Right lung (tissue), 10 donors: ENCODE results near the gene DEFB127. TPM values are rescaled to one million over a fixed set of nuclear protein-coding genes. Genes with fewer than 3 reads are reported as not detected.
"Not testable (repeated sequence)": the region's sequence is repeated elsewhere in the genome, so short reads cannot be mapped to it uniquely, and the experiment has no call there.

ENCODE experiments used
- DNase-seq, 2 donors: peaks; one replicate each; pipeline ENCODE4 v3.0.0-alpha.2; 2013
- long read RNA-seq, 8 donors: transcript quantifications; one replicate each; lab custom pipeline, GENCODE V29; 2026
- polyA plus RNA-seq, 5 donors: library from polyadenylated mRNA; unstranded; fragments of 120-200 nt; gene quantifications; one replicate each; pipeline versions ENCODE4 v1.2.1 to v1.2.3, GENCODE V29; 2013; ENCODE audit warnings: inconsistent platforms in 1 of 5, low replicate concordance in 1 of 5; ENCODE audit not compliant: insufficient read length in 5 of 5, insufficient read depth in 1 of 5

Gene DEFB127, protein sequence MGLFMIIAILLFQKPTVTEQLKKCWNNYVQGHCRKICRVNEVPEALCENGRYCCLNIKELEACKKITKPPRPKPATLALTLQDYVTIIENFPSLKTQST
- polyA plus RNA-seq = not detected
- long read RNA-seq, donor 1 = 0 reads
- long read RNA-seq, donor 2 = 0 reads
- long read RNA-seq, donor 3 = 0 reads
- long read RNA-seq, donor 4 = 0 reads
- long read RNA-seq, donor 5 = 0 reads
- long read RNA-seq, donor 6 = 0 reads
- long read RNA-seq, donor 7 = 0 reads
- long read RNA-seq, donor 8 = 0 reads

DNA sequence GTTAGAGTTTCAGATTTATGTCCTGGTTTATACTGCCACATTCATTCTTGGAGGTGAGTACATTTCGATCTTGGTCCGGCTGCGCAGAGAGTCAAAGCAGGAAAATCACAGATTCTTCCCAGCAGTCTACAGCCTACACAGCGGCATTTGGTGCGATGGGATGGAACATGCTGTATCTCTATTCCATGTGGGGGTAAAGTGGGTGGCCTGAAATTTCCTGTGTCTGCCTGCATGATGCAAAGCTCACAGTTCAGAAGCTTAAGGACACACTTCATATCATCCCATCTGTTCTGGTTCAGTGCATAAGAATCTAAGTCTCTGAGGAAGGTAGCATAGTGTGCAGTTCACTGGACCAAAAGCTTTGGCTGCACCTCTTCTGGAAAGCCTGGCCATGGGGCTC is at the start of gene DEFB127:
DEFB127 (plus strand) TSS at position 301 of the 400 bp plus-strand sequence; CDS start at position 392, 91 bp downstream.
- DNase-seq = no peak

DNA sequence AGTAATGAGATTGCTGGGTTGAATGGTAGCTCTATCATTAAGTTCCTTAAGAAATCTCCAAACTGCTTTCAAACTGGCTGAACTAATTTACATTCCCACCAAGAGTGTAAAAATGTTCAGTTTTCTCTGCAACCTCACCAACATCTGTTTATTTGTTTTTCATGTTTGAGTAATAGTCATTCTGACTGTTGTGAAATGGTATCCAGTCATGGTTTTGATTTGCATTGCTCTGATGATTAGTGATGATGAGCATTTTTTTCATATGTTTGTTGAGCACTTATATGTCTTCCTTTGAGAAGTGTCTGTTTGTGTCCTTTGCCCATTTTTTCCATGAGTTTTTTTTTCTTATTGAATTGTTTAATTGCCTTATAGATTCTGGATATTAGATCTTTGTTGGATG is 44.9 kb upstream of the DEFB127 start:
- DNase-seq = no peak

DNA sequence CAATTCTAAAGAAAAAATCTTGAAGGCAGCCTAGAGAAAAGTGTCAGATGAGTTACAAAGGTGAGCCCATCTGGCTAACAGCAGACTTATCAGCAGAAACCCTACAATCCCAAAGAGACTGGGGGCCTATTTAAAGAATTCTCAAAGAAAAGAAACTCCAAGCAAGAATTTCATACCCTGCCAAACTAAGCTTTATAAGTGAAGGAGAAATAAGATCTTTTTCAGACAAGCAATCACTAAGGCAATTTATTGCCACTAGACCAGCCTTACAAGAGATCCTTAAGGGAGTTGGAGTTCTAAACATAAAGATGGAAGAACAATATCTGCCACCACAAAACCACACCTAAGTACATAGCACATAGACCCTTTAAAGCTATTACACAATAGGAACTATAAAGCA is 39.7 kb upstream of the DEFB127 start:
- DNase-seq = no peak

DNA sequence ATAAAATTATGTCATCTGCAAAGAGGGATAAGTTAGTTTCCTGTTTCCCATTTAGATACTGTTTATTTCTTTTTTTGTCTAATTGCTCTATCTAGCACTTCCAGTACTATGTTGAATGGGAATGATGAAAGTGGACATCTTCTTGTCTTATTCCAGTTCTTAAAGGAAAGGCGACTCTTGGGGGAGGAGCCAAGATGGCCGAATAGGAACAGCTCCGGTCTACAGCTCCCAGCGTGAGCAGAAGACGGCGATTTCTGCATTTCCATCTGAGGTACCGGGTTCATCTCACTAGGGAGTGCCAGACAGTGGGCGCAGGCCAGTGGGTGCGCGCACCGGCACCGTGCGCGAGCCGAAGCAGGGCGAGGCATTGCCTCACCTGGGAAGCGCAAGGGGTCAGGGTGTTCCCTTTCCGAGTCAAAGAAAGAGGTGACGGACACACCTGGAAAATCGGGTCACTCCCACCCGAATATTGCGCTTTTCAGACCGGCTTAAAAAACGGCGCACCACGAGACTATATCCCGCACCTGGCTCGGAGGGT is 27.4 kb upstream of the DEFB127 start:
- not testable (repeated sequence) for DNase-seq

DNA sequence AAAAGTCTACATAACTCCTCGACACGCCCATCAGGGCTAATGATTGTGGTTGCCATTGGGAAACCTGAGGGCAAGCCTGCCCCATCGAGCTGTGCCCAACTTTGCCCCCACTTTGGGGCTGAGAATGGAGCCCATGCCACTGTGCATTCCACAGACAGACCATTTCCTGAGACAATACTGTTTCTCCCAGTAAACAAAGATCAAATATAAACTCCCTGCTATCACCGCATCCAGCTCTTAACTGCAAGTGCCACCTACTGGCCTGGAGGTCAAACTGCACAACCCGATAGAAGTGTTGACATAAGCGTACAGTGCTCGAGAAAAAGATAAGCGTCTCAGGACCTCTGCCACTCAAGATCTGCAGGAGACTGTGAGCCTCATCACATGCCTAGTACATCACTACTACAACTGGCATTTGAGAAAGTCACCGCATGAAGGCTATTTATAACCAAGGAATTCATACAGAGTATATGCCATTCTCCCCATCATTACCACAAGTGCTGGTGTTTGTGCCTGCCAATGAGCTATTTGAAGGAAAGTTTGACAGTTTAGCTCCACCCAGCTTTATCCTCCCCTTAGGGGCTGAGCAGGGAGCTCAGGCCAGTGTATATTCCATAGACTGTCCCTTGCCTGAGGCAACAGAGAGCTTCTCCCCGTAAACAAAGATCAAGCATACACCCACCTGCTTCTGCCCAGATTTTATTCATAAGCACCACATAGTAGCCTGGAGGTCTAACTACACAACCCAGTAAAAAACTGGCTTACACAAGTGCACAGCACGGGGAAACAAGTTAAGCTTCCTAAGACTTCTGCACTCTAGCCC is 19.4 kb upstream of the DEFB127 start:
- DNase-seq = no peak

DNA sequence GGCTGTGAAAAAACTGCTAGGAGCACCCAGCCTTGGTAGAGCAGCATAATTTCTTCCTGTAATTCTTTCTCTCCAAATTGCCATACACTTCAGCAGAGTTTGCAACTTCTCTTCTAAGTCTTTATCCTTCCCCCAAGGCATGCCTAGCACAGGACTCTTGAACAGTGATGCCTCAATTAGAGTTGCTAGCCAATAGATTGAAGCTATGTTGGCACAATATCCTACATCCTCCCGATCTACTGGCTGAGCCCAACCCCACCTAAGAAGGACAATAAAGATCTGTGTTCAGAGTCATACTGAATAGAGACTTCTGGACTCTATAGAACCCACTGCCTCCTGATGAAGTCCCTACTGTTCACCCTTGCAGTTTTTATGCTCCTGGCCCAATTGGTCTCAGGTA is 15.0 kb upstream of the DEFB127 start, which contains the start of gene DEFB126:
DEFB126 (plus strand) TSS at position 301 of the 400 bp plus-strand sequence; CDS start at position 340, 39 bp downstream.
- no peak for DNase-seq

DNA sequence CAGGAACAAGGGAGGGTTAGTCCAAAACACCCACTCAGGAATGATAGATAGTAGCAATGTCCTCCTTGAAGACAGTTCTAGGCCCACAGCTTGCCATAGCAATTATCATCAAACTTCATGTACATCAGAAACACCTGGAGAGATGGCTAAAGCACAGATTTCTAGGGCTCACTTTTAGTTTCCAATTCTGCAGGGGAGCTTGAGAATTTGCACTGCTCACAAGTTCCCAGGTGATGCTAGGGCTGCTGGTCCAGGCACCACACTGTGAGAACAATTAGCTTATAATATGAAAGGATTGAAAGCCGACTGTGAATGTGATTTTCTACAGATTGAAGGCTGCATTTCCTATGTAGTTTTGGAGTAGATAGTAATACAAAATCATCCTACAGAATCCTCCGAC is 11.4 kb upstream of the DEFB127 start:
- no peak for DNase-seq

DNA sequence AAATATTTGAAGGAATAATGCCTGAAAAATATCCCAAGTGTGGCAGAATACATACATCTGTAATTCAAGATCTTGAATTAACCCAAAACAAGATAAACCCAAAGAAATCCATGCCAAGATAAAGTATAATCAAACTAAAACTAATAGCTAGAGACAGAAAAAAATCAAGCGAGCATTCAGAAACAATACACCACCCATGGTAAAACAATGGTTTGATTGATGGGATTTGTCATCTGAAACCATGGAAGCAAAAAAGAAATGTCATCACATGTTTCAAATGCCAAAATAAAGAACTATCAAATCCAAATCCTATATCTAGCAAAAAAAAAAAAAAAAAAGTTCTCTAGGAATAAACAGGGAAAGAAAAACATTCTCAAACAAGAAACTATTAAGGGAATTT is 5.1 kb upstream of the DEFB127 start:
- DNase-seq = no peak

DNA sequence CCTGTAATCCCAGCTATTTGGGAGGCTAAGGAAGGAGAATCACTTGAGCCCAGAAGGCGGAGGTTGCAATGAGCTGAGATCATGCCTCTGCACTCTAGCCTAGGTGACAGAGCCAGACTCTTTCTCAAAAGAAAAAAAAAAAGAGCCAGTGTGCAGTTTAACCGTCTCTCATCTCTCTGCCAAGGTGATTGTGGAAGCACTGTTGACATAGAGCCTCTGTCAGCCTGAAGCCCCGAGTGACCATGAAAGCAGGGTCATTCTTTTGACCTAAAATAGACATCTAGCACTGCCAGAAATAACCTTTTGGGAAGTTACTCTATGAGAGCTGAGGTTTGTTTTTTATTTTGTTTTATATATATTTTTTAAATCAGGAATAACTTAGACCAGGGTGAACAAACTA is 7.4 kb downstream of the DEFB127 start:
- DNase-seq = no peak

DNA sequence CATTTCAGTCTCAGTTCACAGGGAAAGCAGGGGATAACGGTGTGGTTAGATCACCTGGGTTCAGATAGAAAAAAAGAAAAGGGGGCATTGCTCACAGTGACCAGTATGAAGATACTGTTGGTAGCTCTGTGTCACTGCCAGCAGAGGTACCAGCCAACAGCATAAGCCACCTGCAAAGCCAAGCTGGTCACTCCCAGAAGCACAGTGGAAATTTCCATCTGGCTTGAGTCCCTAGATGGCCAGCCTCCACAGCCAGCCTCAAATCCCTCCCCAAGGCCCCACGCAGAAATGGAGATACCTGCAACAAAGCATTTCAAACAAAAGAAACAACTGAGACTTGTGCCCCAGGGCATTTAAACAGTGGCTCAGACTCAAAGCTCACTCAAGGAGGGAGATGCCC is 11.6 kb downstream of the DEFB127 start:
- DNase-seq = no peak

DNA sequence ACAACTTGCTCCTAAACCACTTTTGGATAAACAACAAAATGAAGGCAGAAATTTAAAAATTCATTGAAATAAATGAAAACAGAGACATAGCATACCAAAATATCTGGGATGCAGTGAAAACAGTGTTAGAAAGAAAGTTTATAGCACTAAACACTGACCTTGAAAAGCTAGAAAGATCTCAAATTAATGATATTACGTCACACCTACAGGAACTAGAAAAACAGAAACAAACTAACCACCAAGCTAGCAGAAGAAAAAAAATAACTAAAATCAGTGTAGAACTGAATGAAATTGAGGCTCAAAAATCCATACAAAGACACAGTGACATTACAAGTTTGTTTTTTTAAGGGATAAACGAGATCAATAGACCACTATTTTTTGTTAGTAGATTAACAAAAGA is 27.0 kb downstream of the DEFB127 start:
- no peak for DNase-seq

DNA sequence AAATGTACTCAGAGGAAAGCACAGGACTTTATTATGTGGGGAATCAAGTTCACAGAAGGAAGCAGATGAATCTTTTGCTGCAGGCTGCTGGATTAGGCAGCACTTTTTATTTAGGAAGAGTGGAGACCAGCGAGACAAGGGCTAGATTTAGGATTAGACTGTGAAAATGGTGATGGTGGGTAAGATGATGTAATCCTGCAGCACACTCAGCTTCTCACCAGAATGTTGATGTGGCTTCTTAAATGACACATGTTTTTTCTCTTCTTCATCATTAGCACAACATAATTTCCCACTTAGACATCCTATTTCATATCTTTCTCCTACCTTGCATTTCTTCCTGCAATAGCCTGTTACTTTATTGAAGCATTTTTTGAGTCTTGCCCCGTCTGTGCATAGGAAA is 30.5 kb downstream of the DEFB127 start:
- no peak for DNase-seq

DNA sequence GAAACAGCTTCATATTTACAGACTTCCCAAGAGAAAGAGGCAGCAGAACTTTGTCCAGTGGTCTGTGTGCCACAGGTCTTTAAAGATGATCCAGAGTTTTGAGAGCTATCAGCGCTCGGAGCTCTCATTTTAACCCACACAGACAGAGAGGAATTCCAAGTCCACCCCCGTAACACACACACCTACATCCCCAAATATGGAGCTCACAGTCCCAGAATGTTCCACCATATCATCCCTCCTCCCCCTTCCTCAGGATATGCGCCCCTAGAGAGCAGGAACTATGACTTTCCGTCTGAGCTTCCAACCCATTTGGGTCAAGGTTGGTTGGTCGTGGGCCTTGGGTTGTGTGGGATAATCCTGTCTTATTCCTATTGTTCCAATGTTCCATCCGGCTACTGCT is 32.4 kb downstream of the DEFB127 start, which contains the start of gene DEFB128:
DEFB128 (minus strand) TSS at position 101 of the 400 bp plus-strand sequence; CDS start at position 13, 88 bp downstream.
- no peak for DNase-seq

DNA sequence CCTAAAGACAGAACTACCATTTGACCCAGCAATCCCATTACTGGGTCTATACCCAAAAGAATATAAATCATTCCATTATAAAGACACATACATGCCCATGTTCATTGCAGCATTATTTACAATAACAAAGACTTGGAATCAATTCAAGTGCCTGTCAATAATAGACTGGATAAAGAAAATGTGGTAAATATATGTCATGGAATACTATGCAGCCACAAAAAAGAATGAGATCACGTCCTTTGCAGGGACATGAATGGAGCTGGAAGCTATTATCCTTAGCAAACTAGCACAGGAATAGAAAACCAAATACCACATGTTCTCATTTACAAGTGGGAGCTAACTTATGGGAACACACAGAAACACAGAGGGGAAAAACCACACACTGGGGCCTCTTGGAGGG is 41.0 kb downstream of the DEFB127 start:
- no peak for DNase-seq

DNA sequence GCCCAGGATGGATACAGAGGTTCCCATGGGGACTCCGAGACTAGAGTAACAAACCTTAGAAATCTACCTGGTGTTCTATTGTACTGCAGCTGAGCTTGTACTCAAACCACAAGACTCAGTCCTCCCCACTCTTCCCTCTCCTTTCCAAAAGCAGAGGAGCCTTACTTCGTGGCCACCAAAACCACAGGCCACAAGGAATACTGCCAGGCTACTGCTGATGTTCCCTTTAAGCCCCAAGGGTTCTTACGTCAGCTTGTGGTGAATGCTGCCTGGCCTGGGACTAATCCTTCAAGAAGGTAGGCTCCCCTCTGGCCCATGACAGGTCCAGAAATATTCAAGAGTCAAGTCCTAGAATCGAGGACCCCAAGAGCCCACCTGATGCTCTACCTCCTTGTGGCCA is 42.7 kb downstream of the DEFB127 start:
- DNase-seq = no peak

DNA sequence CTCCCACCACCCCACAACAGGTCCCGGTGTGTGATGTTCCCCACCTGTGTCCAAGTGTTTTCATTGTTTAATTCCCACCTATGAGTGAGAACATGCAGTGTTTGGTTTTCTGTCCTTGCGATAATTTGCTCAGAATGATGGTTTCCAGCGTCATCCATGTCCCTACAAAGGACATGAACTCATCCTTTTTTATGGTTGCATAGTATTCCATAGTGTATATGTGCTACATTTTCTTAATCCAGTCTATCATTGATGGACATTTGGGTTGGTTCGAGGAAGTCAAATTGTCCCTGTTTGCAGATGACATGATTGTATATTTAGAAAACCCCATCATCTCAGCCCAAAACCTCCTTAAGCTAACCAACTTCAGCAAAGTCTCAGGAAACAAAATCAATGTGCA is 46.4 kb downstream of the DEFB127 start:
- DNase-seq = not testable (repeated sequence)

Other genes with a start within 250 kb of the DEFB127 start
- gene DEFB125, start 69.8 kb upstream of the DEFB127 start, polyA plus RNA-seq = not detected
- not detected for gene DEFB126, start 14.9 kb upstream of the DEFB127 start, polyA plus RNA-seq
- gene DEFB128, start 32.3 kb downstream of the DEFB127 start, polyA plus RNA-seq = not detected
- gene DEFB129, start 69.8 kb downstream of the DEFB127 start, polyA plus RNA-seq = not detected
- gene DEFB132, start 100.3 kb downstream of the DEFB127 start, polyA plus RNA-seq = not detected
- 10 to 100 TPM; 38.9 to 48.4 (median 45.2) TPM for gene C20orf96, start 133.3 kb downstream of the DEFB127 start, polyA plus RNA-seq
- gene ZCCHC3, start 140.1 kb downstream of the DEFB127 start, polyA plus RNA-seq = 10 to 100 TPM; 40.2 to 50.2 (median 43.3) TPM
- gene SOX12, start 168.1 kb downstream of the DEFB127 start, polyA plus RNA-seq = 10 to 100 TPM; 23.6 to 46.6 (median 30.8) TPM
- gene NRSN2, start 189.7 kb downstream of the DEFB127 start, polyA plus RNA-seq = 10 to 100 TPM; 33.9 to 43.7 (median 35.4) TPM
- gene TRIB3, start 223.3 kb downstream of the DEFB127 start, polyA plus RNA-seq = 10 to 100 TPM in 2 of 5 donors, 1 to 10 TPM in 3; 7.9 to 13.4 (median 10.0) TPM